ENCODE results near the gene GNAI1. TPM values are rescaled to one million over a fixed set of nuclear protein-coding genes. Genes with fewer than 3 reads are reported as not detected.
A peak's percentile ranks its signal among the peaks of the same experiment; 100 is the strongest.

GNAI1 gene
- total RNA-seq, 2 experiments from 2014 or later: 1.7 to 2.8 TPM

DNA sequence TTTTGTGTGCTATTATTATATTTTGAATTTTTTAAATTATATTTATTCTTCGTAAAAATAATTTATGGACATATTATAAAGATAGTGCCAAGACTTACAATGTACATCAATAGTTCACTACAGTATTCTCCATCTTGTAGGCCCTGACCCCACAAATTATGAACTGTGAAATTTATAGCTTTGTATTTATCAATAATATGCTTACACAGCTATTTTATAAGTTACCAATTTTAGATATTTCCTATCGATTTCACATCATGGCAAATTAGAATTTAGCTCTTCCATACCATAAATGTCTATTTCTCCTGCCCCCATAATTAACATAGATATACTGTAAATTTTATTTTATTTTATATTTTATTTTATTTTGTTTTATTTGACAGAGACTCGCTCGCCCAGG is 34.4 kb upstream of the GNAI1 start:
- Mint-ChIP-seq H3K27ac (no peak overlapping the region), H3K9me3 (no peaks in the 10 kb centered on the region), H3K4me1 (ENCODE audit: low read depth) (no peaks in the 10 kb centered on the region), H3K4me3 (no peak overlapping the region), H3K27me3 (no peaks in the 10 kb centered on the region), H3K36me3 (ENCODE audit: low read depth) (no peaks in the 10 kb centered on the region)
- ATAC-seq (no peak), DNase-seq (no peak)
- intact Hi-C loops (cut with micrococcal nuclease): no loop called here
- POLR2A ChIA-PET: no interaction called here
- CTCF ChIA-PET: interaction anchor here (1.6 to 3.5 kb wide), 3 partner anchors 11 to 292 kb away, joined by 3 to 14 read pairs (median 4); no protein-coding TSS in a partner anchor
- TF ChIP-seq, protein P1, sequence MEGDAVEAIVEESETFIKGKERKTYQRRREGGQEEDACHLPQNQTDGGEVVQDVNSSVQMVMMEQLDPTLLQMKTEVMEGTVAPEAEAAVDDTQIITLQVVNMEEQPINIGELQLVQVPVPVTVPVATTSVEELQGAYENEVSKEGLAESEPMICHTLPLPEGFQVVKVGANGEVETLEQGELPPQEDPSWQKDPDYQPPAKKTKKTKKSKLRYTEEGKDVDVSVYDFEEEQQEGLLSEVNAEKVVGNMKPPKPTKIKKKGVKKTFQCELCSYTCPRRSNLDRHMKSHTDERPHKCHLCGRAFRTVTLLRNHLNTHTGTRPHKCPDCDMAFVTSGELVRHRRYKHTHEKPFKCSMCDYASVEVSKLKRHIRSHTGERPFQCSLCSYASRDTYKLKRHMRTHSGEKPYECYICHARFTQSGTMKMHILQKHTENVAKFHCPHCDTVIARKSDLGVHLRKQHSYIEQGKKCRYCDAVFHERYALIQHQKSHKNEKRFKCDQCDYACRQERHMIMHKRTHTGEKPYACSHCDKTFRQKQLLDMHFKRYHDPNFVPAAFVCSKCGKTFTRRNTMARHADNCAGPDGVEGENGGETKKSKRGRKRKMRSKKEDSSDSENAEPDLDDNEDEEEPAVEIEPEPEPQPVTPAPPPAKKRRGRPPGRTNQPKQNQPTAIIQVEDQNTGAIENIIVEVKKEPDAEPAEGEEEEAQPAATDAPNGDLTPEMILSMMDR (IDR thresholded peaks at IDR 0.05): no peak

DNA sequence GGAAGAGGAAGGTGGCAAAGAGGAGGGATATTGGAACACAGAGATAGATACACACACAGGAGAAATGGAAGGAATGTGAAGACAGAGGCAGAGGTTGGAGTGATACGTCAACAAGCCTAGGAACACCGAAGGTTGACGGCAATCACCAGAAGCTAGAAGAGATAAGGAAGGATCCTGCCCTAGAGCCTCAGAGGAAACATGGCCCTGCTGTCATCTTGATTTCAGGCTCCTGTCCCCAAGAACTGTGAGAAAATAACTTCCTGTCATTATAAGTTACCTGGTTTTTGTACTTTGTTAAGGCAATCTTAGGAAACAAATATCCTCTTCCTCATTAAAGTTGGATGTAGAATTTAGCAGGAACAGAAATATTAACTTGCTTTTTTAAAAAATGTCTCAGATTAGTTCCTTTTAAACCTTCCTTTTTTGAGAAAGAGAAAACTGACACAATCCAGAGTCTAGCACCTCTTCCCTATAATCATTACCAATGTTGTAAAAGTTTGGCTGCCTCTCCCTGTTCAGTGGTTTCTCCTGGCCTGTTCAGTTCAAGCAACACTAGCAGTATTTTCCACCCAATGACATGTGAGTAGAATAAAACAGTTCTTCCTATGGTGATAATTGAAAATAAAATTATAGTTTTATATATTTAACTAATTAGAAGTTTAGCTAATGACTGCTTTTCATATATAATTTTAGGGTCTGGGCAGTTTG is 28.8 kb upstream of the GNAI1 start:
- Mint-ChIP-seq H3K27me3 (no peaks in the 10 kb centered on the region), H3K4me1 (ENCODE audit: low read depth) (peaks cover 24% of the 10 kb centered on the region), H3K4me3 (no peak overlapping the region), H3K27ac (no peak overlapping the region), H3K36me3 (ENCODE audit: low read depth) (no peaks in the 10 kb centered on the region), H3K9me3 (no peaks in the 10 kb centered on the region)
- CTCF ChIA-PET: interaction anchor here (0.7 to 1.7 kb wide), 4 partner anchors 9 to 240 kb away, joined by 3 to 6 read pairs (median 4); no protein-coding TSS in a partner anchor
- TF ChIP-seq, protein P1 (IDR thresholded peaks at IDR 0.05): no peak
- POLR2A ChIA-PET: no interaction called here
- no peak for ATAC-seq
- no peak for DNase-seq
- intact Hi-C loops (cut with micrococcal nuclease): no loop called here

DNA sequence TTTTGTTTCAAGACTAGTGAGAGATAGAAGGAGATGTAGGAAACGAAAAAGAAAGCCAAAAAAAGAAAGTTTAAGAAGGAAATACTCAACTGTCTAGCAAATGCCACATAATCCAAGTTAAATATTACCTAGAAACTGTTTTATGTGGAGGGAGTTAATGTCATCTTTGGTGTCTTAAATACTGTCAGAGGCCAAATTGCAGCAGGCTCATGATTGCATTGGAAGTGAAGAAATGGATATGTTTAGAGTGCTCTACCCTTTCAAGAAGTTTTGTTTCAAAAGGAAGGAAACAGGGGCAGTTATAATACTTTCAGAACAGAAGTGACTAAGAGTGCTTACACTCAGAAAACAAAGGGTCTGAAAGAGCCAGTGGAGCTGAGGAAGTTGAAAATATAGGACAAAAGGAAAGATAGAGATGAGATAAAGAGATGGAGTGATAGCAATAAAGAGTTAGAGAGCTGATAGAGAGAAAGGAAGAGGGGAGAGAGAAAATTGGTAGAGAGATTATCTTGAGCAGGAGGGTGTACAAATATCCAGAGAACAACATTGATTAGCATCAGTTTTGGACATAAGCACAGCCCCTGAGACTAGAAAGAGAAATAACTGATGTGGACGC is 28.0 kb upstream of the GNAI1 start:
- Mint-ChIP-seq H3K4me1 (ENCODE audit: low read depth) (peaks cover 24% of the 10 kb centered on the region), H3K36me3 (ENCODE audit: low read depth) (no peaks in the 10 kb centered on the region), H3K9me3 (no peaks in the 10 kb centered on the region), H3K4me3 (no peak overlapping the region), H3K27ac (peak overlapping the region; percentile 69), H3K27me3 (no peaks in the 10 kb centered on the region)
- intact Hi-C loops (cut with micrococcal nuclease): no loop called here
- DNase-seq: no peak
- TF ChIP-seq, protein P1 (IDR thresholded peaks at IDR 0.05): no peak
- POLR2A ChIA-PET: no interaction called here
- CTCF ChIA-PET: interaction anchor here (1.0 to 1.7 kb wide), 5 partner anchors 10 to 46 kb away, joined by 3 to 6 read pairs (median 3); no protein-coding TSS in a partner anchor
- peak; percentile 34 for ATAC-seq

DNA sequence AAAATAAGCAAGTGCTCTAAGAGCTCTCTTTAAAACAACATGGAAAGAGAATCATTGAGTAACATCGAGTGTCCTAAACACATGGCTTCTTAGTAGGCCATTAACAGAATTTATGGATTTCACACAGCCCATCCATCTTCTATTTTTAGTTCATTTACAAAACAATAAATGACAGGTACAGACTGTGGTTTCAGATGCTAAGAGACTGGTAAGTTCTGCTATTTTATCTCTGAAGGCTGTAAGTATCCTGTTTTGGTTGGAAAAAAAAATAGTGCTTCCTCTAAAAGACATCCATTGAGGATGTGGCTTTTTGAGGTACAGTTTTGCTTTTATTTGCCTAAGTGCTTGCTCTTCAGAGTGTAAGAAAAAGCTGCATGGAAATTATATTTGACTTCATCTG is 27.4 kb upstream of the GNAI1 start:
- intact Hi-C loops (cut with micrococcal nuclease): no loop called here

More for the DNA sequence above, 27.4 kb upstream of the GNAI1 start:
- Mint-ChIP-seq H3K9me3 (no peaks in the 10 kb centered on the region), H3K27ac (no peak overlapping the region), H3K36me3 (ENCODE audit: low read depth) (no peaks in the 10 kb centered on the region), H3K4me3 (no peak overlapping the region), H3K4me1 (ENCODE audit: low read depth) (peaks cover 24% of the 10 kb centered on the region), H3K27me3 (no peaks in the 10 kb centered on the region)
- ChIA-PET POLR2A (no interaction called here), CTCF (interaction anchor here (1.1 to 1.7 kb wide), 5 partner anchors 8 to 47 kb away, joined by 3 to 6 read pairs (median 4); no protein-coding TSS in a partner anchor)
- ATAC-seq (no peak), DNase-seq (no peak)
- TF ChIP-seq, protein P1 (IDR thresholded peaks at IDR 0.05): no peak

Data from activated CD8-positive, alpha-beta T cell treated with anti-CD3 and anti-CD28 coated beads for 36 hours (primary cell).